T-helper 2 cell treated with Interferon-gamma antibody and Interleukin-4, amounts not matched to agents 5 μg/mL and 100 μg/mL, for 36 hours (primary cell): ENCODE results near the gene SLC22A25.
"Not testable (repeated sequence)": the region's sequence is repeated elsewhere in the genome, so short reads cannot be mapped to it uniquely, and the experiment has no call there.

Experiments used
- DNase-seq: peaks from one replicate; pipeline ENCODE4 v3.0.0; 2021; ENCODE audit warnings: low spot score
- H3K27ac Mint-ChIP-seq: one replicate; pipeline ENCODE4 v1.8.0; 2021; ENCODE audit warnings: mild to moderate bottlenecking, mixed read lengths
- H3K27me3 Mint-ChIP-seq: one replicate; pipeline ENCODE4 v1.8.0; 2021; ENCODE audit warnings: low read depth, mixed read lengths
- H3K36me3 Mint-ChIP-seq: one replicate; pipeline ENCODE4 v1.8.0; 2021; ENCODE audit warnings: low read depth, mixed read lengths
- H3K4me1 Mint-ChIP-seq: one replicate; pipeline ENCODE4 v1.8.0; 2021; ENCODE audit warnings: low read depth, mixed read lengths
- H3K4me3 Mint-ChIP-seq: one replicate; pipeline ENCODE4 v1.8.0; 2022; ENCODE audit warnings: mild to moderate bottlenecking, moderate library complexity, mixed read lengths
- H3K9me3 Mint-ChIP-seq: one replicate; pipeline ENCODE4 v1.8.0; 2021; ENCODE audit warnings: mixed read lengths

SLC22A25 gene

GRCh38 chr11:63244862-63245261 lies 1.5 kb upstream of the SLC22A25 start:
- H3K9me3 Mint-ChIP-seq: no peaks in the 10 kb centered on the region
- H3K36me3 Mint-ChIP-seq: no peaks in the 10 kb centered on the region
- no peak overlapping the region for H3K4me3 Mint-ChIP-seq
- DNase-seq: no peak
- H3K27me3 Mint-ChIP-seq: peaks cover 6% of the 10 kb centered on the region
- no peak overlapping the region for H3K27ac Mint-ChIP-seq
- H3K4me1 Mint-ChIP-seq: peaks cover 10% of the 10 kb centered on the region

GRCh38 chr11:63242089-63242781 lies 1.2 kb downstream of the SLC22A25 start:
- H3K4me1 Mint-ChIP-seq: peaks cover 5% of the 10 kb centered on the region
- peaks cover 8% of the 10 kb centered on the region for H3K27me3 Mint-ChIP-seq

DNA sequence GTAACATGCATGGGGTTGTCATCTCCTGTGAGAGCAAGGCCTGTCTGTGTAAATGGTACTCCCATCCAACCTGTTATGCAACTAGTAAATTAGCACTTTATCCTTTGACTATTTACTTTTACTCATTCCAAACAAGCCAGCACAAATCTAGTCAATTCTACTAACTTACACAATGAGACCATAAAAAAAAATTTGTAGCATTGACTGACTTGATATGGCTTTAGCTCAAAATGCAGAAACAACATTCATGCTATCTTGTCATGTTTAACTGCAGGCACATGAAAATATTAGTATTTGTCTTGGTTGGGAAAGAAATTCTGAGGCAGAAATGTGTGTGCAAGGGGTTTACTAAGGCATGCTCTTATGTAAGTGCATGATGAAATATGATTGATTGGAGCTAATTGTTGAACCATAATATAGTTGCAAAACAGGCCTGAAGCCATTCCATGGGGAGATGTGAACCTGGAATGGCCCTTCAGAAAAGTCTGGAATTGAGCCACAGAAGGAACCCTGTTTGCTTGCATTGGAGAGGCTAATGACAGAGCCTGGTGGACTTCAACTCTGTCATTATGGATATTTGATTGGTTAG lies 2.5 kb downstream of the SLC22A25 start:
- Mint-ChIP-seq H3K9me3 (peaks cover 4% of the 10 kb centered on the region), H3K4me3 (no peak overlapping the region), H3K27me3 (peaks cover 8% of the 10 kb centered on the region), H3K36me3 (no peaks in the 10 kb centered on the region), H3K27ac (no peak overlapping the region), H3K4me1 (peaks cover 5% of the 10 kb centered on the region)
- no peak for DNase-seq

More at GRCh38 chr11:63242089-63242781, 1.2 kb downstream of the SLC22A25 start:
- Mint-ChIP-seq H3K9me3 (no peaks in the 10 kb centered on the region), H3K36me3 (no peaks in the 10 kb centered on the region), H3K27ac (no peak overlapping the region), H3K4me3 (no peak overlapping the region)
- DNase-seq: no peak

DNA sequence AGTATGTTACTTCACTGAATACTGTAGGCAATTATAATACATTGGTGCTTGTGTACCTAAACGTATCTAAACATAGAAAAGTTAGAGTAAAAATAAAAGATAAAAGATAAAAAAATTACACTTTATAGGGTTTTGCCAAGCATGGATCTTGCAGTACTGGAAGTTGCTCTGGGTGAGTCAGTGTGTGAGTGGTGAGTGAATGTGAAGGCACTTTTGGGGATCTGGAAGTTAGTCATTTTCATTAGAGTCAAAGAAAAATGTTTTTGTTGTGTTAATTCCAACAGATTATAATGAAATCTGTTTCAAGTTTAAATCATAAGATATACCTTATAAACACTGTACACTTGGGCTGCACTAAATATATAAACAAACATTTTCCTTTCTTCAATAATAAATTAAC lies 3.3 kb downstream of the SLC22A25 start:
- H3K4me1 Mint-ChIP-seq: peaks cover 5% of the 10 kb centered on the region
- H3K36me3 Mint-ChIP-seq: no peaks in the 10 kb centered on the region

DNA sequence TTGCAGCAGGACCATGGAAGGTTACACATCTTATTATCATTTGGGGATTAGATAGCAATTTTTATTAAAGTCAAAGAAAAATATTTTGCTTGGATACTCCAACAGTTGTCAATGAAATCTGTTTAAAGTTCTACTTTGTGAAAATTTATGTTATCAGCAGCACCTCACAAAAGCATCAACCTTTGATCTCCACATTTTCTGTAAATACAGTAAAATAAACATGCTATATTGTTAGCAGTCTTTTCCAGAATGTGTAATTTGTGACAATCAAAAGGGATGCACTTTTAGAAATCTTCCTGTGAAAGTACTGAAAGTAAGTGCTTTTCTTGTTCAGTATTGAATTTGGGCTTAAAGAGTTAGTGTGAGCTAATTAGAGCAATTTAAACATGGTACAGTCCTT lies 4.1 kb downstream of the SLC22A25 start:
- DNase-seq: no peak
- H3K27ac Mint-ChIP-seq: no peak overlapping the region
- H3K36me3 Mint-ChIP-seq: no peaks in the 10 kb centered on the region
- H3K27me3 Mint-ChIP-seq: peaks cover 8% of the 10 kb centered on the region
- H3K4me1 Mint-ChIP-seq: peaks cover 5% of the 10 kb centered on the region
- no peak overlapping the region for H3K4me3 Mint-ChIP-seq
- H3K9me3 Mint-ChIP-seq: peaks cover 8% of the 10 kb centered on the region

More for the DNA sequence above, 3.3 kb downstream of the SLC22A25 start:
- Mint-ChIP-seq H3K27ac (no peak overlapping the region), H3K27me3 (peaks cover 10% of the 10 kb centered on the region), H3K9me3 (peaks cover 8% of the 10 kb centered on the region), H3K4me3 (no peak overlapping the region)
- DNase-seq: no peak

GRCh38 chr11:63237413-63237812 lies 6.0 kb downstream of the SLC22A25 start:
- peaks cover 12% of the 10 kb centered on the region for H3K9me3 Mint-ChIP-seq
- DNase-seq: no peak
- H3K36me3 Mint-ChIP-seq: no peaks in the 10 kb centered on the region
- peaks cover 4% of the 10 kb centered on the region for H3K4me1 Mint-ChIP-seq
- H3K27me3 Mint-ChIP-seq: peaks cover 7% of the 10 kb centered on the region
- no peak overlapping the region for H3K4me3 Mint-ChIP-seq
- H3K27ac Mint-ChIP-seq: no peak overlapping the region

DNA sequence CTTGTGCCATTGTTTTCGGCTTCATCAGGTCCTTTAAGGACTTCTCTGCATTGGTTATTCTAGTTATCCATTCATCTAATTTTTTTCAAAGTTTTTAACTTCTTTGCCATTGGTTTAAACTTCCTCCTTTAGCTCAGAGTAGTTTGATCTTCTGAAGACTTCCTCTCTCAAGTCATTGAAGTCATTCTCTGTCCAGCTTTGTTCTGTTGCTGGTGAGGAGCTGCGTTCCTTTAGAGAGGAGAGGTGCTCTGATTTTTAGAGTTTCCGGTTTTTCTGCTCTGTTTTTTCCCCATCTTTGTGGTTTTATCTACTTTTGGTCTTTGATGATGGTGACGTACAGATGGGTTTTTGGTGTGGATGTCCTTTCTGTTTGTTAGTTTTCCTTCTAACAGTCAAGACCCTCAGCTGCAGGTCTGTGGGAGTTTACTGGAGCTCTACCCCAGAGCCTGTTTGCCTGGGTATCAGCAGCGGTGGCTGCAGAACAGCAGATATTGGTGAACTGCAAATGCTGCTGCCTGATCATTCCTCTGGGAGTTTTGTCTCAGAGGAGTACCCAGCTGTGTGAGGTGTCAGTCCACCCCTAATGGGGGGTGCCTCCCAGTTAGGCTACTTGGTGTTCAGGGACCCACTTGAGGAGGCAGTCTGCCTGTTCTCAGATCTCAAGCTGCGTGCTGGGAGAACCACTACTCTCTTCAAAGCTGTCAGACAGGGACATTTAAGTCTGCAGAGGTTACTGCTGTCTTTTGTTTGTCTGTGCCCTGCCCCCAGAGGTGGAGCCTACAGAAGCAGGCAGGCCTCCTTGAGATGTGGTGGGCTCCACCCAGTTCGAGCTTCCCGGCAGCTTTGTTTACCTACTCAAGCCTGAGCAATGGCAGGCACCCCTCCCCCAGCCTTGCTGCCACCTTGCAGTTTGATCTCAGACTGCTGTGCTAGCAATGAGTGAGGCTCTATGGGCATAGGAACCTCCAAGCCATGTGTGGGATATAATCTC lies 7.6 kb downstream of the SLC22A25 start:
- H3K4me3 Mint-ChIP-seq, H3K4me1 Mint-ChIP-seq, H3K36me3 Mint-ChIP-seq, H3K27ac Mint-ChIP-seq, H3K27me3 Mint-ChIP-seq, DNase-seq: not testable (repeated sequence)
- peaks cover 12% of the 10 kb centered on the region for H3K9me3 Mint-ChIP-seq

DNA sequence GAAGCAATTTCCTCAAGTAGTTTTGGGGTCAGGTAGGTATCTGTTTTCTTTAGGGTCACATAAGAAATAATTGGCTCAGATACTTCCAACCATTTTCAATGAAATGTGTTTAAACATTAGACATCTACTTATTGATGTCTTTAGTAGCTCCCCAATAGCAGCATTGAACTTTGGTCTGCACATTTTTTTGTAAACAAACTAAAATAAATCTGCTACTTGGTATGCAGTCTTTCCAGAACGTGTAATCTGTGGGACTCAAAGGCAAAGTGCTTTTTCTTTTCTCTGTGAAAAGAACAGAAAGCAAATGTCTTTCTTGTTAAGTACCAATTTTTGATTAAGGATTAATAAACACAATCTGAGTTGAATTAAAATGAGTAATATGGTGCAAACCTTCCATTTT lies 13.6 kb downstream of the SLC22A25 start:
- H3K27me3 Mint-ChIP-seq: peaks cover 2% of the 10 kb centered on the region
- DNase-seq: no peak
- peaks cover 4% of the 10 kb centered on the region for H3K9me3 Mint-ChIP-seq
- no peak overlapping the region for H3K4me3 Mint-ChIP-seq
- H3K27ac Mint-ChIP-seq: no peak overlapping the region
- no peaks in the 10 kb centered on the region for H3K36me3 Mint-ChIP-seq
- no peaks in the 10 kb centered on the region for H3K4me1 Mint-ChIP-seq

GRCh38 chr11:63227521-63228107 lies 15.8 kb downstream of the SLC22A25 start:
- no peaks in the 10 kb centered on the region for H3K9me3 Mint-ChIP-seq
- H3K4me1 Mint-ChIP-seq: no peaks in the 10 kb centered on the region
- H3K27me3 Mint-ChIP-seq: peaks cover 9% of the 10 kb centered on the region
- H3K4me3 Mint-ChIP-seq: no peak overlapping the region
- no peak overlapping the region for H3K27ac Mint-ChIP-seq
- no peaks in the 10 kb centered on the region for H3K36me3 Mint-ChIP-seq
- no peak for DNase-seq

- no peak overlapping the region for H3K4me3 Mint-ChIP-seq
- H3K27ac Mint-ChIP-seq: no peak overlapping the region
- no peak for DNase-seq
- H3K4me1 Mint-ChIP-seq: no peaks in the 10 kb centered on the region
- no peaks in the 10 kb centered on the region for H3K9me3 Mint-ChIP-seq
- peaks cover 15% of the 10 kb centered on the region for H3K27me3 Mint-ChIP-seq
- H3K36me3 Mint-ChIP-seq: no peaks in the 10 kb centered on the region
These were observed 16.8 kb downstream of the SLC22A25 start for GRCh38 chr11:63226488-63227114.

GRCh38 chr11:63214093-63214492 lies 29.3 kb downstream of the SLC22A25 start:
- no peaks in the 10 kb centered on the region for H3K36me3 Mint-ChIP-seq
- DNase-seq: no peak
- H3K27ac Mint-ChIP-seq: no peak overlapping the region
- H3K9me3 Mint-ChIP-seq: no peaks in the 10 kb centered on the region
- no peak overlapping the region for H3K4me3 Mint-ChIP-seq
- peaks cover 2% of the 10 kb centered on the region for H3K27me3 Mint-ChIP-seq
- H3K4me1 Mint-ChIP-seq: no peaks in the 10 kb centered on the region

GRCh38 chr11:63212742-63213141 lies 30.7 kb downstream of the SLC22A25 start:
- Mint-ChIP-seq H3K27ac (no peak overlapping the region), H3K9me3 (no peaks in the 10 kb centered on the region), H3K27me3 (peaks cover 5% of the 10 kb centered on the region), H3K36me3 (no peaks in the 10 kb centered on the region), H3K4me3 (no peak overlapping the region), H3K4me1 (no peaks in the 10 kb centered on the region)
- no peak for DNase-seq

- H3K36me3 Mint-ChIP-seq: no peaks in the 10 kb centered on the region
- H3K27me3 Mint-ChIP-seq: peaks cover 6% of the 10 kb centered on the region
- no peaks in the 10 kb centered on the region for H3K4me1 Mint-ChIP-seq
- no peak overlapping the region for H3K4me3 Mint-ChIP-seq
- H3K9me3 Mint-ChIP-seq: no peaks in the 10 kb centered on the region
- H3K27ac Mint-ChIP-seq: no peak overlapping the region
- DNase-seq: no peak
These were observed 33.3 kb downstream of the SLC22A25 start for GRCh38 chr11:63210111-63210510.
